C4-2B (cell line): ENCODE data around the gene PADI4.

Experiments used
- CTCF ChIP-seq: fragments of 450-650 bp; conservative IDR thresholded peaks from 2 replicates; pipeline ENCODE4 v1.5.1; 2017; ENCODE audit warnings: mild to moderate bottlenecking
- ZFX ChIP-seq: fragments of 450-650 bp; IDR thresholded peaks from 2 replicates; pipeline ENCODE4 v1.6.1; 2017

- TF ChIP-seq CTCF: no peak
- no peak for TF ChIP-seq ZFX
These were observed 14.1 kb upstream of the PADI4 start for GRCh38 chr1:17293681-17294425.
